Glomerular endothelial cell (primary cell): Measurements from ENCODE around the gene KASH5. TPM values are rescaled to one million over a fixed set of nuclear protein-coding genes. Genes with fewer than 3 reads are reported as not detected.

ENCODE experiments used
- DNase-seq: peaks from one replicate; pipeline ENCODE4 v3.0.0-alpha.2; 2011; ENCODE audit warnings: low read depth, low spot score; ENCODE audit errors: extremely low read depth
- total RNA-seq: library from RNA; depleted of rRNA; stranded (reverse); fragments of >200 nt; gene quantifications from 2 replicates; pipeline ENCODE4 v1.2.3, GENCODE V29; 2015

KASH5 gene
- total RNA-seq, result not detected in 2 replicates

- no peak for DNase-seq
These were observed at the start of gene KASH5 for GRCh38 chr19:49387936-49388372. KASH5 (plus strand) TSS chr19:49388249; CDS start chr19:49390884, 2,635 bp downstream.

GRCh38 chr19:49338691-49339300 lies 49.3 kb upstream of the KASH5 start:
- no peak for DNase-seq

GRCh38 chr19:49339301-49340068 lies 48.6 kb upstream of the KASH5 start:
- no peak for DNase-seq

GRCh38 chr19:49340069-49340864 lies 47.8 kb upstream of the KASH5 start:
- DNase-seq, result no peak

GRCh38 chr19:49340865-49341718 lies 47.0 kb upstream of the KASH5 start:
- DNase-seq, result no peak

- DNase-seq, result no peak
These were observed 45.7 kb upstream of the KASH5 start for GRCh38 chr19:49342291-49342721.

GRCh38 chr19:49343123-49343522 lies 44.9 kb upstream of the KASH5 start:
- DNase-seq, result no peak

GRCh38 chr19:49344505-49345423 lies 43.3 kb upstream of the KASH5 start:
- DNase-seq, result no peak

- DNase-seq, result no peak
These were observed 40.9 kb upstream of the KASH5 start for GRCh38 chr19:49347191-49347590.

GRCh38 chr19:49347835-49348234 lies 40.2 kb upstream of the KASH5 start:
- DNase-seq, result no peak

- no peak for DNase-seq
These were observed 39.5 kb upstream of the KASH5 start for GRCh38 chr19:49348305-49349189.

GRCh38 chr19:49349567-49349966 lies 38.5 kb upstream of the KASH5 start:
- no peak for DNase-seq

- DNase-seq, result no peak
These were observed 32.1 kb upstream of the KASH5 start for GRCh38 chr19:49355909-49356353.

- DNase-seq, result no peak
These were observed 31.7 kb upstream of the KASH5 start for GRCh38 chr19:49356382-49356781.

- no peak for DNase-seq
These were observed 30.9 kb upstream of the KASH5 start for GRCh38 chr19:49357186-49357585.

- DNase-seq, result no peak
These were observed 27.9 kb upstream of the KASH5 start for GRCh38 chr19:49359851-49360820.

GRCh38 chr19:49361438-49362047 lies 26.5 kb upstream of the KASH5 start:
- no peak for DNase-seq
